Measurements from ENCODE around the gene CGNL1. TPM values are rescaled to one million over a fixed set of nuclear protein-coding genes. Genes with fewer than 3 reads are reported as not detected.
A peak's percentile ranks its signal among the peaks of the same experiment; 100 is the strongest.

Gene CGNL1
- polyA plus RNA-seq, 2 of the 4 experiments (the other 2 are of a cell fraction): 1.4 to 1.8 TPM

- no peak for FAIRE-seq
- 87% methylated on average over 13 of the region's 13 CpGs for WGBS (ENCODE audit: missing lambda C conversion rate)
- POLR2A ChIA-PET: no interaction called here
Observed at GRCh38 chr15:57418635-57419034, 42.3 kb downstream of the CGNL1 start.

GRCh38 chr15:57419335-57419734 lies 43.0 kb downstream of the CGNL1 start:
- ATAC-seq (no peak), DNase-seq (ENCODE audit: low read depth in 1 of 2, low spot score in 1 of 2) (no peak), FAIRE-seq (peak; percentile 13)
- ChIA-PET CTCF (no interaction called here), POLR2A (no interaction called here)
- Histone ChIP-seq H3K4me1 (peaks cover 17% of the 10 kb centered on the region), H3K4me3 (no peak overlapping the region), H3K9me3 (no peaks in the 10 kb centered on the region), H3K27ac (no peak overlapping the region), H3K4me2 (no peak overlapping the region)
- TF ChIP-seq MAFK (IDR thresholded peaks at IDR 0.05; ENCODE audit: partially characterized antibody): peak; percentile 90
- TF ChIP-seq FOXS1 (CRISPR knock-in tag; IDR thresholded peaks at IDR 0.05): no peak
- 55% methylated on average over 2 of the region's 2 CpGs for WGBS (ENCODE audit: missing lambda C conversion rate)

More at GRCh38 chr15:57418635-57419034, 42.3 kb downstream of the CGNL1 start:
- CTCF ChIA-PET: interaction anchor here (0.7 to 2.5 kb wide), 2 partner anchors 78 to 109 kb away, joined by 4 to 11 read pairs; no protein-coding TSS in a partner anchor
- Histone ChIP-seq H3K9me3 (no peaks in the 10 kb centered on the region), H3K4me2 (no peak overlapping the region), H3K4me3 (no peak overlapping the region), H3K4me1 (peaks cover 17% of the 10 kb centered on the region), H3K27ac (no peak overlapping the region)
- TF ChIP-seq, protein P1, sequence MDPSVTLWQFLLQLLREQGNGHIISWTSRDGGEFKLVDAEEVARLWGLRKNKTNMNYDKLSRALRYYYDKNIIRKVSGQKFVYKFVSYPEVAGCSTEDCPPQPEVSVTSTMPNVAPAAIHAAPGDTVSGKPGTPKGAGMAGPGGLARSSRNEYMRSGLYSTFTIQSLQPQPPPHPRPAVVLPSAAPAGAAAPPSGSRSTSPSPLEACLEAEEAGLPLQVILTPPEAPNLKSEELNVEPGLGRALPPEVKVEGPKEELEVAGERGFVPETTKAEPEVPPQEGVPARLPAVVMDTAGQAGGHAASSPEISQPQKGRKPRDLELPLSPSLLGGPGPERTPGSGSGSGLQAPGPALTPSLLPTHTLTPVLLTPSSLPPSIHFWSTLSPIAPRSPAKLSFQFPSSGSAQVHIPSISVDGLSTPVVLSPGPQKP (IDR thresholded peaks at IDR 0.05; ENCODE audit: low read depth, low read length): no peak
- TF ChIP-seq KDM5A (IDR thresholded peaks at IDR 0.05) (no peak), RCOR1 (IDR thresholded peaks at IDR 0.05; ENCODE audit: low read depth, low read length) (no peak), RARB (CRISPR knock-in tag; IDR thresholded peaks at IDR 0.05) (no peak), FOSB (CRISPR knock-in tag; IDR thresholded peaks at IDR 0.05) (no peak), ZFP36 (IDR thresholded peaks at IDR 0.05; ENCODE audit: borderline replicate concordance, partially characterized antibody) (no peak), EP300 (IDR thresholded peaks at IDR 0.05) (no peak), BCL3 (IDR thresholded peaks at IDR 0.05) (no peak), MYC (IDR thresholded peaks at IDR 0.05; ENCODE audit: borderline replicate concordance, low read length) (no peak), MAZ (IDR thresholded peaks at IDR 0.05; ENCODE audit: borderline replicate concordance, low read depth, low read length) (no peak), CEBPB (IDR thresholded peaks at IDR 0.05) (no peak), MAFK (IDR thresholded peaks at IDR 0.05; ENCODE audit: partially characterized antibody) (no peak)
- TF ChIP-seq, protein P2, sequence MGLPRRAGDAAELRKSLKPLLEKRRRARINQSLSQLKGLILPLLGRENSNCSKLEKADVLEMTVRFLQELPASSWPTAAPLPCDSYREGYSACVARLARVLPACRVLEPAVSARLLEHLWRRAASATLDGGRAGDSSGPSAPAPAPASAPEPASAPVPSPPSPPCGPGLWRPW (IDR thresholded peaks at IDR 0.05): no peak
- TF ChIP-seq, protein P3, sequence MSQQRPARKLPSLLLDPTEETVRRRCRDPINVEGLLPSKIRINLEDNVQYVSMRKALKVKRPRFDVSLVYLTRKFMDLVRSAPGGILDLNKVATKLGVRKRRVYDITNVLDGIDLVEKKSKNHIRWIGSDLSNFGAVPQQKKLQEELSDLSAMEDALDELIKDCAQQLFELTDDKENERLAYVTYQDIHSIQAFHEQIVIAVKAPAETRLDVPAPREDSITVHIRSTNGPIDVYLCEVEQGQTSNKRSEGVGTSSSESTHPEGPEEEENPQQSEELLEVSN (IDR thresholded peaks at IDR 0.05; ENCODE audit: borderline replicate concordance, low read depth): no peak
- DNase-seq (ENCODE audit: low read depth in 1 of 2, low spot score in 1 of 2) (no peak), ATAC-seq (no peak)

GRCh38 chr15:57421110-57421509 lies 44.8 kb downstream of the CGNL1 start:
- Histone ChIP-seq H3K4me1 (peaks cover 24% of the 10 kb centered on the region), H3K9me3 (no peaks in the 10 kb centered on the region), H3K4me2 (no peak overlapping the region), H3K27ac (peak overlapping the region in 1 of 2 experiments; percentile 8; a peak in 1 of 6 replicates), H3K4me3 (no peak overlapping the region)
- ATAC-seq (no peak), DNase-seq (ENCODE audit: low read depth in 1 of 2, low spot score in 1 of 2) (no peak), FAIRE-seq (no peak)
- ChIA-PET CTCF (interaction anchor here (0.6 to 1.6 kb wide), 6 partner anchors 11 to 510 kb away, joined by 3 to 4 read pairs (median 4); partner anchors contain the start of gene CGNL1), POLR2A (no interaction called here)
- WGBS (ENCODE audit: missing lambda C conversion rate): 87% methylated on average over 3 of the region's 3 CpGs
- TF ChIP-seq GATA3 (IDR thresholded peaks at IDR 0.05; ENCODE audit: borderline replicate concordance): no peak
- no peak for TF ChIP-seq ESRRA (IDR thresholded peaks at IDR 0.05; ENCODE audit: borderline replicate concordance, low read length)
- TF ChIP-seq TFCP2L1 (CRISPR knock-in tag; IDR thresholded peaks at IDR 0.05): no peak
- no peak for TF ChIP-seq BHLHE40 (IDR thresholded peaks at IDR 0.05; ENCODE audit: low read depth, low read length)
- no peak for TF ChIP-seq EHF (CRISPR knock-in tag; IDR thresholded peaks at IDR 0.05)
- no peak for TF ChIP-seq RCOR1 (IDR thresholded peaks at IDR 0.05; ENCODE audit: low read depth, low read length)
- TF ChIP-seq, protein P1 (IDR thresholded peaks at IDR 0.05; ENCODE audit: low read depth, low read length): no peak
